IPS-15b (cell line): ENCODE measurements around the gene NPIPB12.
"Not testable (repeated sequence)": the region's sequence is repeated elsewhere in the genome, so short reads cannot be mapped to it uniquely, and the experiment has no call there.

ENCODE experiments used
- H3K27me3 ChIP-seq: one replicate; pipeline ENCODE4 v1.6.1; 2013; ENCODE audit warnings: low read length; ENCODE audit not compliant: control insufficient read depth, insufficient read depth
- H3K36me3 ChIP-seq: one replicate; pipeline ENCODE4 v1.6.1; 2013; ENCODE audit warnings: low read length; ENCODE audit not compliant: control insufficient read depth, insufficient read depth
- H3K4me1 ChIP-seq: one replicate; pipeline ENCODE4 v1.6.1; 2013; ENCODE audit warnings: mild to moderate bottlenecking, low read length; ENCODE audit not compliant: control insufficient read depth, insufficient read depth
- H3K4me3 ChIP-seq: one replicate; pipeline ENCODE4 v1.5.1; 2013; ENCODE audit warnings: low read depth, low read length
- H3K9ac ChIP-seq: one replicate; pipeline ENCODE4 v1.6.1; 2013; ENCODE audit warnings: low read depth, mild to moderate bottlenecking, low read length
- H3K9me3 ChIP-seq: one replicate; pipeline ENCODE4 v1.6.1; 2013; ENCODE audit warnings: mild to moderate bottlenecking, low read length; ENCODE audit not compliant: control insufficient read depth, insufficient read depth

NPIPB12 gene

GRCh38 chr16:29506308-29506707 is at the start of gene NPIPB12:
TSS of gene NPIPB12 (minus strand) at chr16:29506408.
- H3K27me3 ChIP-seq, H3K9ac ChIP-seq, H3K4me3 ChIP-seq, H3K36me3 ChIP-seq, H3K9me3 ChIP-seq, H3K4me1 ChIP-seq: not testable (repeated sequence)

GRCh38 chr16:29521520-29521919 is 15.3 kb upstream of the NPIPB12 start:
- H3K9me3 ChIP-seq, H3K27me3 ChIP-seq, H3K4me3 ChIP-seq, H3K36me3 ChIP-seq, H3K9ac ChIP-seq, H3K4me1 ChIP-seq: not testable (repeated sequence)

DNA sequence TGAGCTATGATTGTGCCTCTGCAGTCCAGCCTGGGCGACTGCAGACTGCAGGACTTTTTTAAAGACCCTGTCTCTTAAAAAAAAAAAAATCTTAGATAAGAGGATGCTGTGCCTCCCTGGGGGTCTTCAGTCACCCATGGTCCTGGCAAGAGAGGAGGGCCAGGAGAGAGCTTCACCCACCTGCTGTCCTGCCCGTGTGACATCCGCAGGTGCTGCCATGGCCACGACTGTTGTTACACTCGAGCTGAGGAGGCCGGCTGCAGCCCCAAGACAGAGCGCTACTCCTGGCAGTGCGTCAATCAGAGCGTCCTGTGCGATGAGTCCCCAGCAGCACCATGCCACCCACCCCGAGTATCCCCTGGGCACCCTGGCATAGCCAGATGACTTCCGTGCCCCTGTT is 23.9 kb downstream of the NPIPB12 start:
- not testable (repeated sequence) for H3K36me3 ChIP-seq, H3K27me3 ChIP-seq

DNA sequence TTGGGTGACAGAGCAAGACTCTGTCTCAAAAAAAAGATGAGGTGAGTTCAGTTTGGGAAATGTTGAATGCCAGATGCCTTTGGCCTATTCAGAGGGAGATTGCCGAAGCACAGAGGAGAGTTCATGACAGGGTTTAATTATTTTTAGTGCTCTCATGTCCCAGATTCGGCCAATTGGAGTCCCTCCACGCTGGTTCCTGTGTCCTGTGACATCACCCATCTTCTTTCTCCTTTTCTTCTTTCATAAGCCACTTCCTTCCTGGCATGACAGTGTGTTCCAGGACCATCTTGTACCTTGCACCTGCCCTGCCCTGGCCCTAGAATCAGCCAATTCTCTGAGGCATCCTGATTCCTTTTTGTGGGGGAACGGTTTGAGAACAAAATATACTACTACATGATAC is 34.1 kb downstream of the NPIPB12 start:
- not testable (repeated sequence) for H3K27me3 ChIP-seq, H3K9ac ChIP-seq, H3K9me3 ChIP-seq

More for the DNA sequence above, 23.9 kb downstream of the NPIPB12 start:
- H3K9me3 ChIP-seq, H3K4me1 ChIP-seq, H3K4me3 ChIP-seq, H3K9ac ChIP-seq: not testable (repeated sequence)

DNA sequence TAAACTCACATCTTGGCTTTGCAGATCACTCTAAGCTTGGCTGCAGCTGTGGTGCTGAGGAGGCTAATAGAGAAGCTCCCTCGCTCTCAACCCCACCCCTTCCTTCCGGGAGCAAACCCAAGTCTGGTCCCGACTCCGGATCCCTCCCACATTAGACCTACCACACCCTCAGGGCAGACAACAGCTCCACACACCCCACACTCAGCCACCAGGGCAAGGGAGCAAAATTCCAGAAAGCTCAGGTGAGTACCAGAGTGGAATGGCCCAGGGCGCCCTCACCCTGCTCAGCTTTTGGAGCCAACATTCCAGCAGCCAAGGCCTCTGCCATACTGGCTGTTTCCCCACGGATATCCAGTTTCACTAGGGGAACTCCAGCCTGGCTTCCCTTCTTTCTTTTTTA is 36.5 kb downstream of the NPIPB12 start:
- H3K27me3 ChIP-seq, H3K36me3 ChIP-seq, H3K9ac ChIP-seq, H3K4me1 ChIP-seq, H3K4me3 ChIP-seq, H3K9me3 ChIP-seq: not testable (repeated sequence)

More for the DNA sequence above, 34.1 kb downstream of the NPIPB12 start:
- H3K4me3 ChIP-seq, H3K36me3 ChIP-seq, H3K4me1 ChIP-seq: not testable (repeated sequence)

DNA sequence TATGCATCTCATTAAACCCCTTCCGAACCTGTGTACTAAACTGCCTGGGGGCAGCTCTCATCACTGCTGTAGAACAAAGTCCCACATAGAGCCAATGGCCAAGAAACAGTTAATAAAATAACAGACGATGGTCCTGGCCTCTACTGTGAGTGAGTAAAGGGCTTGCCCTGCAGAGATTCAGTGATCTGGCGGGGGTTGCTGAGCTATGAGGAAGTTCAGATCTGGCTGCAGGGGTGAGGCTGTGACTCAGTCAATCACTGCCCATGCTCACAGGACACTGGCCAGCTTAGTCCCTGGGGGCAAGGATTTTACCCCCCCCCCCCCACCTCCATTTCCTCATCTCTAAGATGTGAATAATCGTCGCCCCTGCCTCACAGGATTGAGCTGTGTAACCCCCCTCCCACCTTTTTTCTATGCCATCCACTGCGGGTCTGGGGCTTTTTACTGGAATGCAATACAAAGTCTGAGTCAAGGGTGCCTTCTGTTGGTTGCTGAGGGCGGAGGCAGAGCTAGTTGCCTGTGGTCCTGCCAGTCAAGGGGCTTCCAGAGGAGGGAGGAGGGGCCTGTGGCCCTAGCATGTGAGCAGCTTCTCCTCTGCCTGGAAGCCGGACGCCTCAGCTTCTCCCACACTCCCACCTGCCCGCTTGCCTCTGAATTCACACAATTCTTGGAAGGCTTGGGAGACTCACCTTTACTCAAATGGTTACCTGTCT is 38.4 kb downstream of the NPIPB12 start:
- H3K4me1 ChIP-seq, H3K4me3 ChIP-seq, H3K9ac ChIP-seq, H3K27me3 ChIP-seq, H3K36me3 ChIP-seq, H3K9me3 ChIP-seq: not testable (repeated sequence)

DNA sequence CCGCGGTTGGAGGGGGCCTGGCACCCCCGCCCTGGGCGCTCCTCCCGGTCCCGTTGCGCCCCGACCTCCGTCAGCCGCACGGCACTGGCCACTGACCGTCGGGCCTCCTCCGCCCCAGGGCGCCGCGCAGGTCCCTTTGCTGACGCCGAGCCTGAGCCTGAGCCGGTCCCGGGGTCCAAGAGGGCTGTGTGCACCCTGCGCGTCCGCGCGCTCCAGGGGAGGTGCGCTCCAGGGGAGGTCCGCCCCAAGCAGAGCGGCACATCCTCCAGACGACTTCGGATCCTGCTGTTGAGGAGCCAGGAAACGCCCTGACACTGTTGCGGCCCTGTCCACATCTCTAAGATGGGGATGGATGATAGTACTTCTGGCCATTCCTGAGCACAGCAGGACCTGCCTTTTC is 39.3 kb downstream of the NPIPB12 start:
- H3K4me3 ChIP-seq, H3K9me3 ChIP-seq, H3K27me3 ChIP-seq, H3K4me1 ChIP-seq, H3K9ac ChIP-seq, H3K36me3 ChIP-seq: not testable (repeated sequence)

DNA sequence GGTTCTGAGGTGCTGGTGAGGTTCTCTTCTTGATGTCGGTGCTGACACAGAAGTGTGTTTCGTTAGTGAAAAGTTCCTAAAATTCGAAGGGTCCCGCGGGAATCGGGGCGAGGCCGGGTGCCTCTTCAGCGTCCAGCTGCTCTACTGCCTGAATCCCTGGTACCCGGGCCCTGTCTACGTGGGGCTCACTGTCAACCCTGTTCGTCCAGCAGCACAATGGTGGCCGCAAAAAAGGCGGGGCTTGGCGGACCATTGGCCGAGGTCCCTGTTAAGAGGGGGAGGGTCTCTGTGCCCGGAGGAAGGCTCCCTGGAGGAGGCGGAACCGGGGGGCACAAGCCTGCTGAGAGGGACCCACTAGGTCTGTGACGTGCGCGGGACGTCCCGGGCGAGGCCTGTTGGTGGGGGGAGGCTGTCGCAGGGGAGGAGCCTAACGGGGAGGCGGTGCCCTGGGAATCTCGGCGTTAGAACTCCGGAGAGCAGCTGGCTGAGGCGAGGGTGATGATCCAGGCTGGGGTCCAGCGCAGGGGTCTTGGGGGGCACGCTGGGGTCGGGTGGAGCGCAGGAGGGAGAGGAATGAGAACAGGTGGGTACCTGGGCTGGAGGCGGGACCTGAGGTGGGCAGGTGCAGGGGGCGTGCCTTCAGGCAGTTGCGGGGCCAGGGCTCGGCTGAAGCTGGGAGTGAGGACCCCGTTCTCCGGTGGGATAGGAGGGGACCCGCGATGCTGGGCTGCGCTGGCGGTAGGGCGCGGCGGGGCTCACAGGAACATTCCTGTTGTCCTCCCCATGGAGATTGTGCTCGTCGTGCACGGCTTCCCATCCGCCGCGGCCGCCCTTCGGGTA is 40.0 kb downstream of the NPIPB12 start:
- H3K4me3 ChIP-seq, H3K4me1 ChIP-seq, H3K36me3 ChIP-seq, H3K9ac ChIP-seq, H3K27me3 ChIP-seq, H3K9me3 ChIP-seq: not testable (repeated sequence)

- H3K27me3 ChIP-seq, H3K9me3 ChIP-seq, H3K9ac ChIP-seq, H3K4me1 ChIP-seq, H3K4me3 ChIP-seq, H3K36me3 ChIP-seq: not testable (repeated sequence)
Measured at GRCh38 chr16:29460647-29461030, 45.6 kb downstream of the NPIPB12 start.

DNA sequence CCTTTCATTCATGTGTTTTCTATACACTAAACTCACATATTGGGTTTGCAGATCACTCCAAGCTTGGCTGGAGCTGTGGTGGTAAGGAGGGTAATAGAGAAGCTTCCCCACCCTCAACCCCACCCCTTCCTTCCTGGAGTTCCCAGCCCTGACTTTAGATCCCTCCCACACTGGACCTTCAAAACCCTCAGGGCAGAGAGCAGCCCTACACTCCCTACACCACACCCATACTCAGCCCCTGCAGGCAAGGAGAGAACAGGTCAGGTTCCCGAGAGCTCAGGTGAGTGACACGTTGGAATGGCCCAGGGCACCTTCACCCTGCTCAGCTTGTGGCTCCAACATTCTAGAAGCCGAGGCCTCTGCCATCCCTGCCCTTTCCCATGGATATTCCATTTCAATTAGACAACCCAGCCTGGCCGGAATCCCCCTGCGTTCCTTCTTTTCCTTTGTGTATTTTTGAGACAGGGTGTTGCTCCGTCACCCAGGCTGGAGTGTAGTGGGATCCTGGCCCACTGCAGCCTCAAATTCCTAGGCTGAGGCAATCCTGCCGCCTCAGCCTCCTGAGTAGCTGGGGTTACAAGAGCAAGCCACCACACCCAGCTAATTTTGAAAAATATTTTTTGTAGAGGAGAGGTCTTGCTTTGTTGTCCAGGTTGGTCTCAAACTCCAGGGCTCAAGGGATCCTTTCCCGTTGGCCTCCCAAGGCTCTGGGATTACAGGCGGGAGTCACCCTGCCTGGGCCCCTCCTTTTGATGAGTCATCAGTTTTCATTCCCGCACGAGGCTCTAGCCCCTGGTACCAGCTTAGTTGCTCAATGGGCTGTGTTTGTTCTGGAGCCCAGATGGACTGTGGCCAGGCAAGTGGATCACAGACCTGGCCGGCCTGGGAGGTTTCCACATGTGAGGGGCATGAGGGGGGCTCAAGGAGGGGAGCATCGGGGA is 46.2 kb downstream of the NPIPB12 start, which contains the start of gene SULT1A4:
Gene SULT1A4, plus strand, starts transcription at position 208 of the 941 bp plus-strand sequence. CDS start 1,473 bp downstream, outside the sequence.
- H3K27me3 ChIP-seq, H3K4me1 ChIP-seq, H3K36me3 ChIP-seq, H3K4me3 ChIP-seq, H3K9me3 ChIP-seq, H3K9ac ChIP-seq: not testable (repeated sequence)

GRCh38 chr16:29457660-29458059 is 48.5 kb downstream of the NPIPB12 start:
- not testable (repeated sequence) for H3K9me3 ChIP-seq, H3K4me1 ChIP-seq, H3K9ac ChIP-seq, H3K27me3 ChIP-seq, H3K36me3 ChIP-seq, H3K4me3 ChIP-seq
